WTC11 (cell line): ENCODE data around the gene CRYGS.

Experiments
- GTF2I ChIP-seq: fragments of 250-450 bp; sonication (Bioruptor Pico); conservative IDR thresholded peaks from 2 replicates; pipeline ENCODE4 v1.4.0; 2021; ENCODE audit warnings: mild to moderate bottlenecking
- NR2C2 ChIP-seq: sonication (generic); formaldehyde crosslinking; IDR thresholded peaks from 2 replicates; pipeline ENCODE4 v1.8.0; 2022; ENCODE audit warnings: mild to moderate bottlenecking, missing genetic modification reagents
- RELA ChIP-seq: sonication (generic); formaldehyde crosslinking; IDR thresholded peaks from 2 replicates; pipeline ENCODE4 v1.8.1; 2022; ENCODE audit warnings: missing genetic modification reagents, mild to moderate bottlenecking, borderline replicate concordance
- ZNF232 ChIP-seq: sonication (generic); formaldehyde crosslinking; IDR thresholded peaks from 2 replicates; pipeline ENCODE4 v1.8.0; 2022; ENCODE audit warnings: mild to moderate bottlenecking, missing genetic modification reagents
- ZNF396 ChIP-seq: fragments of 250-450 bp; sonication (Bioruptor Pico); IDR thresholded peaks from 2 replicates; pipeline ENCODE4 v1.8.0; 2021; ENCODE audit warnings: mild to moderate bottlenecking, moderate library complexity, borderline replicate concordance
- TF ChIP-seq, protein P1 (sequence below): sonication (generic); formaldehyde crosslinking; IDR thresholded peaks from 2 replicates; pipeline ENCODE4 v1.8.1; 2022; ENCODE audit warnings: low read depth, missing genetic modification reagents, borderline replicate concordance
- TF ChIP-seq, protein P2 (sequence below): sonication (generic); formaldehyde crosslinking; IDR thresholded peaks from 2 replicates; pipeline ENCODE4 v1.8.1; 2022; ENCODE audit warnings: missing genetic modification reagents, borderline replicate concordance
- TF ChIP-seq, protein P3 (sequence below): fragments of 200-600 bp; IDR thresholded peaks from 2 replicates; pipeline ENCODE4 v1.8.0; 2022; ENCODE audit warnings: antibody characterized with exemption
- TF ChIP-seq, protein P4 (sequence below): sonication (generic); formaldehyde crosslinking; IDR thresholded peaks from 2 replicates; pipeline ENCODE4 v1.8.1; 2022; ENCODE audit warnings: mild to moderate bottlenecking, missing genetic modification reagents, moderate library complexity, borderline replicate concordance
- TF ChIP-seq, protein P5 (sequence below): sonication (generic); formaldehyde crosslinking; IDR thresholded peaks from 2 replicates; pipeline ENCODE4 v1.8.1; 2023; ENCODE audit warnings: mild to moderate bottlenecking, moderate library complexity, missing genetic modification reagents
- TF ChIP-seq, protein P6 (sequence below): sonication (generic); formaldehyde crosslinking; IDR thresholded peaks from 2 replicates; pipeline ENCODE4 v1.8.0; 2023; ENCODE audit warnings: missing genetic modification reagents, mild to moderate bottlenecking, borderline replicate concordance

DNA sequence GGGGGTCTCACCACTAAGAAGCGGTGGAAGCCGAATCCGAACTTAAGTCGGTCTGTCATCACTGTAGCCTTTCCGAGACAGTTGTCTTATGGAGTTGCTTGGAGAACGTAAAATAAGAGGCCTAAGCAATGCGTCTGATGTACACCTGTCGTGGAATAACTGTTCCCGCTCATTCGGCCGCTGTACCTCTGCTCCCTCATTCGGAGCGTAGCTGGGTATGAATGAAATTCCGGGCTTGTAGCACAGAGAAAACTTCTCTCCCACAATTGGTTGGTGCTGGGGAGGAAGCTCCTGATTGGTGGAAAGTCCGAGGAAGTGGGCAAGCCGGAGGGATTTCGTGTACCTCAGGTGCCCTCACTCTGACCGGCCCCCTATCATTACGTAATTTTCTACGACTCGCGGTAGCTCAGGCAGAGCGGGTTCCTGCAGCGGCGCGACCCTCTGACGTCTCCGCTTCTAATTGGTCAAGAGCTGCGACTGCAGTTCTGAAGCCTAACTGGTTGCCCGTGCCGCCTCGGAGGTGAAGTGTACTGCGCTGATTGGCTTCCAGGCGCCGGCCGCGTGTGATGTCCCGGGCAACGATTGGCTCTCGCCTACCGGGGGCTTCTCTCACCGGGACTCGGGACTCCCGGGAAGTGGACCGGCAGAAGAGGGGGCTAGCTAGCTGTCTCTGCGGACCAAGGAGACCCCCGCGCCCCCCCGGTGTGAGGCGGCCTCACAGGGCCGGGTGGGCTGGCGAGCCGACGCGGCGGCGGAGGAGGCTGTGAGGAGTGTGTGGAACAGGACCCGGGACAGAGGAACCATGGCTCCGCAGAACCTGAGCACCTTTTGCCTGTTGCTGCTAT, 26.1 kb upstream of the CRYGS start, which contains the start of gene DNAJB11:
- TF ChIP-seq NR2C2 (CRISPR knock-in tag): no peak
- TF ChIP-seq, protein P1, sequence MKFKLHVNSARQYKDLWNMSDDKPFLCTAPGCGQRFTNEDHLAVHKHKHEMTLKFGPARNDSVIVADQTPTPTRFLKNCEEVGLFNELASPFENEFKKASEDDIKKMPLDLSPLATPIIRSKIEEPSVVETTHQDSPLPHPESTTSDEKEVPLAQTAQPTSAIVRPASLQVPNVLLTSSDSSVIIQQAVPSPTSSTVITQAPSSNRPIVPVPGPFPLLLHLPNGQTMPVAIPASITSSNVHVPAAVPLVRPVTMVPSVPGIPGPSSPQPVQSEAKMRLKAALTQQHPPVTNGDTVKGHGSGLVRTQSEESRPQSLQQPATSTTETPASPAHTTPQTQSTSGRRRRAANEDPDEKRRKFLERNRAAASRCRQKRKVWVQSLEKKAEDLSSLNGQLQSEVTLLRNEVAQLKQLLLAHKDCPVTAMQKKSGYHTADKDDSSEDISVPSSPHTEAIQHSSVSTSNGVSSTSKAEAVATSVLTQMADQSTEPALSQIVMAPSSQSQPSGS (CRISPR knock-in tag): no peak
- no peak for TF ChIP-seq ZNF232 (CRISPR knock-in tag)
- TF ChIP-seq, protein P2, sequence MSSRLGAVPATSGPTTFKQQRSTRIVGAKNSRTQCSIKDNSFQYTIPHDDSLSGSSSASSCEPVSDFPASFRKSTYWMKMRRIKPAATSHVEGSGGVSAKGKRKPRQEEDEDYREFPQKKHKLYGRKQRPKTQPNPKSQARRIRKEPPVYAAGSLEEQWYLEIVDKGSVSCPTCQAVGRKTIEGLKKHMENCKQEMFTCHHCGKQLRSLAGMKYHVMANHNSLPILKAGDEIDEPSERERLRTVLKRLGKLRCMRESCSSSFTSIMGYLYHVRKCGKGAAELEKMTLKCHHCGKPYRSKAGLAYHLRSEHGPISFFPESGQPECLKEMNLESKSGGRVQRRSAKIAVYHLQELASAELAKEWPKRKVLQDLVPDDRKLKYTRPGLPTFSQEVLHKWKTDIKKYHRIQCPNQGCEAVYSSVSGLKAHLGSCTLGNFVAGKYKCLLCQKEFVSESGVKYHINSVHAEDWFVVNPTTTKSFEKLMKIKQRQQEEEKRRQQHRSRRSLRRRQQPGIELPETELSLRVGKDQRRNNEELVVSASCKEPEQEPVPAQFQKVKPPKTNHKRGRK (CRISPR knock-in tag): no peak
- TF ChIP-seq, protein P3, sequence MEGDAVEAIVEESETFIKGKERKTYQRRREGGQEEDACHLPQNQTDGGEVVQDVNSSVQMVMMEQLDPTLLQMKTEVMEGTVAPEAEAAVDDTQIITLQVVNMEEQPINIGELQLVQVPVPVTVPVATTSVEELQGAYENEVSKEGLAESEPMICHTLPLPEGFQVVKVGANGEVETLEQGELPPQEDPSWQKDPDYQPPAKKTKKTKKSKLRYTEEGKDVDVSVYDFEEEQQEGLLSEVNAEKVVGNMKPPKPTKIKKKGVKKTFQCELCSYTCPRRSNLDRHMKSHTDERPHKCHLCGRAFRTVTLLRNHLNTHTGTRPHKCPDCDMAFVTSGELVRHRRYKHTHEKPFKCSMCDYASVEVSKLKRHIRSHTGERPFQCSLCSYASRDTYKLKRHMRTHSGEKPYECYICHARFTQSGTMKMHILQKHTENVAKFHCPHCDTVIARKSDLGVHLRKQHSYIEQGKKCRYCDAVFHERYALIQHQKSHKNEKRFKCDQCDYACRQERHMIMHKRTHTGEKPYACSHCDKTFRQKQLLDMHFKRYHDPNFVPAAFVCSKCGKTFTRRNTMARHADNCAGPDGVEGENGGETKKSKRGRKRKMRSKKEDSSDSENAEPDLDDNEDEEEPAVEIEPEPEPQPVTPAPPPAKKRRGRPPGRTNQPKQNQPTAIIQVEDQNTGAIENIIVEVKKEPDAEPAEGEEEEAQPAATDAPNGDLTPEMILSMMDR: no peak
- TF ChIP-seq, protein P4, sequence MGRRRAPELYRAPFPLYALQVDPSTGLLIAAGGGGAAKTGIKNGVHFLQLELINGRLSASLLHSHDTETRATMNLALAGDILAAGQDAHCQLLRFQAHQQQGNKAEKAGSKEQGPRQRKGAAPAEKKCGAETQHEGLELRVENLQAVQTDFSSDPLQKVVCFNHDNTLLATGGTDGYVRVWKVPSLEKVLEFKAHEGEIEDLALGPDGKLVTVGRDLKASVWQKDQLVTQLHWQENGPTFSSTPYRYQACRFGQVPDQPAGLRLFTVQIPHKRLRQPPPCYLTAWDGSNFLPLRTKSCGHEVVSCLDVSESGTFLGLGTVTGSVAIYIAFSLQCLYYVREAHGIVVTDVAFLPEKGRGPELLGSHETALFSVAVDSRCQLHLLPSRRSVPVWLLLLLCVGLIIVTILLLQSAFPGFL (CRISPR knock-in tag): no peak
- TF ChIP-seq RELA (CRISPR knock-in tag): no peak
- TF ChIP-seq, protein P5, sequence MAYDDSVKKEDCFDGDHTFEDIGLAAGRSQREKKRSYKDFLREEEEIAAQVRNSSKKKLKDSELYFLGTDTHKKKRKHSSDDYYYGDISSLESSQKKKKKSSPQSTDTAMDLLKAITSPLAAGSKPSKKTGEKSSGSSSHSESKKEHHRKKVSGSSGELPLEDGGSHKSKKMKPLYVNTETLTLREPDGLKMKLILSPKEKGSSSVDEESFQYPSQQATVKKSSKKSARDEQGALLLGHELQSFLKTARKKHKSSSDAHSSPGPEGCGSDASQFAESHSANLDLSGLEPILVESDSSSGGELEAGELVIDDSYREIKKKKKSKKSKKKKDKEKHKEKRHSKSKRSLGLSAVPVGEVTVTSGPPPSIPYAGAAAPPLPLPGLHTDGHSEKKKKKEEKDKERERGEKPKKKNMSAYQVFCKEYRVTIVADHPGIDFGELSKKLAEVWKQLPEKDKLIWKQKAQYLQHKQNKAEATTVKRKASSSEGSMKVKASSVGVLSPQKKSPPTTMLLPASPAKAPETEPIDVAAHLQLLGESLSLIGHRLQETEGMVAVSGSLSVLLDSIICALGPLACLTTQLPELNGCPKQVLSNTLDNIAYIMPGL (CRISPR knock-in tag): no peak
- TF ChIP-seq, protein P6, sequence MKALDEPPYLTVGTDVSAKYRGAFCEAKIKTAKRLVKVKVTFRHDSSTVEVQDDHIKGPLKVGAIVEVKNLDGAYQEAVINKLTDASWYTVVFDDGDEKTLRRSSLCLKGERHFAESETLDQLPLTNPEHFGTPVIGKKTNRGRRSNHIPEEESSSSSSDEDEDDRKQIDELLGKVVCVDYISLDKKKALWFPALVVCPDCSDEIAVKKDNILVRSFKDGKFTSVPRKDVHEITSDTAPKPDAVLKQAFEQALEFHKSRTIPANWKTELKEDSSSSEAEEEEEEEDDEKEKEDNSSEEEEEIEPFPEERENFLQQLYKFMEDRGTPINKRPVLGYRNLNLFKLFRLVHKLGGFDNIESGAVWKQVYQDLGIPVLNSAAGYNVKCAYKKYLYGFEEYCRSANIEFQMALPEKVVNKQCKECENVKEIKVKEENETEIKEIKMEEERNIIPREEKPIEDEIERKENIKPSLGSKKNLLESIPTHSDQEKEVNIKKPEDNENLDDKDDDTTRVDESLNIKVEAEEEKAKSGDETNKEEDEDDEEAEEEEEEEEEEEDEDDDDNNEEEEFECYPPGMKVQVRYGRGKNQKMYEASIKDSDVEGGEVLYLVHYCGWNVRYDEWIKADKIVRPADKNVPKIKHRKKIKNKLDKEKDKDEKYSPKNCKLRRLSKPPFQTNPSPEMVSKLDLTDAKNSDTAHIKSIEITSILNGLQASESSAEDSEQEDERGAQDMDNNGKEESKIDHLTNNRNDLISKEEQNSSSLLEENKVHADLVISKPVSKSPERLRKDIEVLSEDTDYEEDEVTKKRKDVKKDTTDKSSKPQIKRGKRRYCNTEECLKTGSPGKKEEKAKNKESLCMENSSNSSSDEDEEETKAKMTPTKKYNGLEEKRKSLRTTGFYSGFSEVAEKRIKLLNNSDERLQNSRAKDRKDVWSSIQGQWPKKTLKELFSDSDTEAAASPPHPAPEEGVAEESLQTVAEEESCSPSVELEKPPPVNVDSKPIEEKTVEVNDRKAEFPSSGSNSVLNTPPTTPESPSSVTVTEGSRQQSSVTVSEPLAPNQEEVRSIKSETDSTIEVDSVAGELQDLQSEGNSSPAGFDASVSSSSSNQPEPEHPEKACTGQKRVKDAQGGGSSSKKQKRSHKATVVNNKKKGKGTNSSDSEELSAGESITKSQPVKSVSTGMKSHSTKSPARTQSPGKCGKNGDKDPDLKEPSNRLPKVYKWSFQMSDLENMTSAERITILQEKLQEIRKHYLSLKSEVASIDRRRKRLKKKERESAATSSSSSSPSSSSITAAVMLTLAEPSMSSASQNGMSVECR (CRISPR knock-in tag): no peak
- no peak for TF ChIP-seq GTF2I (CRISPR knock-in tag)
- no peak for TF ChIP-seq ZNF396 (CRISPR knock-in tag)
